H1 (cell line): ENCODE data around the gene RIF1. TPM values are rescaled to one million over a fixed set of nuclear protein-coding genes. Genes with fewer than 3 reads are reported as not detected.

ENCODE experiments used
- CTCF ChIA-PET: fragments of 300-600 bp; sonication (Branson Sonifier 250); formaldehyde crosslinking; loops from one replicate; lab custom pipeline; 2021; ENCODE audit not compliant: partially characterized antibody; lab: Charles Lee
- POLR2A ChIA-PET: fragments of 300-600 bp; sonication (Branson Sonifier 250); formaldehyde crosslinking; loops from one replicate; lab custom pipeline; 2021; ENCODE audit warnings: inconsistent platforms; ENCODE audit not compliant: partially characterized antibody; lab: Charles Lee
- DNase-seq, 2 experiments: peaks; one replicate each; pipeline versions ENCODE4 v3.0.0 to v3.0.0-alpha.2; 2010 to 2022; ENCODE audit warnings: low spot score in 2 of 2, low read depth in 1 of 2, mixed read lengths in 1 of 2
- FAIRE-seq: peaks from 2 replicates; lab custom pipeline; 2011; peaks lifted over from hg19 to GRCh38; lab: Jason Lieb, UNC
- H2AFZ ChIP-seq: 2 replicates; pipeline ENCODE4 v1.8.1; 2012; ENCODE audit warnings: low read length, inconsistent platforms
- H2AK5ac ChIP-seq: 2 replicates; pipeline ENCODE4 v1.6.1; 2013; ENCODE audit warnings: low read depth, low read length
- H2BK120ac ChIP-seq: replicated peaks from 2 replicates; pipeline ENCODE3; 2013; ENCODE audit warnings: low read depth, low read length, inconsistent platforms
- H2BK12ac ChIP-seq: 2 replicates; pipeline ENCODE4 v1.6.1; 2013; ENCODE audit warnings: low read depth, low read length
- H2BK15ac ChIP-seq: 2 replicates; pipeline ENCODE4 v1.6.1; 2013; ENCODE audit warnings: low read length
- H2BK20ac ChIP-seq: 2 replicates; pipeline ENCODE4 v1.6.1; 2013; ENCODE audit warnings: low read length
- H2BK5ac ChIP-seq: 2 replicates; pipeline ENCODE4 v1.6.1; 2013; ENCODE audit warnings: low read depth, low read length
- H3K14ac ChIP-seq: 2 replicates; pipeline ENCODE4 v1.6.1; 2013; ENCODE audit warnings: inconsistent platforms; ENCODE audit not compliant: insufficient read length
- H3K18ac ChIP-seq: 2 replicates; pipeline ENCODE4 v1.6.1; 2013; ENCODE audit warnings: low read length; ENCODE audit errors: extremely low read depth
- H3K23ac ChIP-seq: 2 replicates; pipeline ENCODE4 v1.6.1; 2013; ENCODE audit warnings: inconsistent platforms; ENCODE audit not compliant: insufficient read length
- H3K23me2 ChIP-seq: 2 replicates; pipeline ENCODE4 v1.6.1; 2013; ENCODE audit warnings: low read depth, low read length
- H3K27ac ChIP-seq: 2 replicates; pipeline ENCODE4 v1.6.1; 2011; ENCODE audit warnings: low read depth, low read length, inconsistent platforms
- H3K27me3 ChIP-seq, 4 experiments: replicated peaks in 1 of 4; 1 replicate in 1 of 4; 2 replicates in 3 of 4; pipeline versions ENCODE4 v1.6.1 to v1.8.1; 2011 to 2013; ENCODE audit warnings: low read length in 3 of 4, mild to moderate bottlenecking in 3 of 4, inconsistent platforms in 2 of 4, mixed read lengths in 2 of 4, moderate library complexity in 1 of 4; ENCODE audit not compliant: control insufficient read depth in 3 of 4, insufficient read depth in 3 of 4; ENCODE audit errors: extremely low read depth in 1 of 4
- H3K36me3 ChIP-seq, 4 experiments: 2 replicates each; pipeline versions ENCODE4 v1.6.1 to v1.8.1; 2011 to 2013; ENCODE audit warnings: mild to moderate bottlenecking in 4 of 4, low read length in 3 of 4, moderate library complexity in 2 of 4, control low read depth in 1 of 4, inconsistent platforms in 1 of 4; ENCODE audit not compliant: insufficient read depth in 4 of 4, control insufficient read depth in 2 of 4
- H3K4ac ChIP-seq: replicated peaks from 2 replicates; pipeline ENCODE3; 2013; ENCODE audit warnings: low read length, low read depth, mixed read lengths, inconsistent platforms; ENCODE audit not compliant: insufficient read length
- H3K4me1 ChIP-seq, 4 experiments: replicated peaks in 1 of 4; 1 replicate in 1 of 4; 2 replicates in 3 of 4; pipeline versions ENCODE4 v1.6.1 to v1.8.1; 2011 to 2013; ENCODE audit warnings: low read length in 3 of 4, inconsistent platforms in 2 of 4, mixed read lengths in 1 of 4; ENCODE audit not compliant: insufficient read depth in 4 of 4, control insufficient read depth in 3 of 4
- H3K4me2 ChIP-seq, 2 experiments: 2 replicates each; pipeline versions ENCODE4 v1.6.1 to v1.8.1; 2011 to 2013; ENCODE audit warnings: low read depth in 2 of 2, low read length in 2 of 2, control low read depth in 1 of 2, inconsistent platforms in 1 of 2, mild to moderate bottlenecking in 1 of 2; ENCODE audit not compliant: insufficient read depth in 1 of 2
- H3K4me3 ChIP-seq, 4 experiments: fragments of 200-600, 300-600 bp in 1 of 4; sonication (generic), shearing (Covaris generic), sonication (Bioruptor Twin) in 1 of 4; 2 replicates each; pipeline versions ENCODE4 v1.5.1 to v1.8.1; 2011 to 2016; ENCODE audit warnings: low read length in 4 of 4, low read depth in 3 of 4, control low read depth in 2 of 4, inconsistent platforms in 2 of 4, mild to moderate bottlenecking in 2 of 4, mixed read lengths in 1 of 4, moderate library complexity in 1 of 4; ENCODE audit not compliant: insufficient read depth in 2 of 4; ENCODE audit errors: extremely low read depth in 1 of 4
- H3K56ac ChIP-seq: replicated peaks from 2 replicates; pipeline ENCODE3; 2013; ENCODE audit warnings: low read depth, mild to moderate bottlenecking, mixed read lengths, low read length, inconsistent platforms; ENCODE audit not compliant: insufficient read length
- H3K79me1 ChIP-seq: 2 replicates; pipeline ENCODE4 v1.6.1; 2013; ENCODE audit warnings: low read depth, low read length, control low read depth
- H3K79me2 ChIP-seq, 2 experiments: 2 replicates each; pipeline versions ENCODE4 v1.6.1 to v1.8.1; 2012 to 2013; ENCODE audit warnings: low read length in 2 of 2, mild to moderate bottlenecking in 2 of 2, inconsistent platforms in 1 of 2; ENCODE audit not compliant: insufficient read depth in 2 of 2, control insufficient read depth in 1 of 2
- H3K9ac ChIP-seq, 4 experiments: replicated peaks in 1 of 4; 1 replicate in 1 of 4; 2 replicates in 3 of 4; pipeline versions ENCODE4 v1.6.1 to v1.8.1; 2011 to 2013; ENCODE audit warnings: low read depth in 3 of 4, low read length in 3 of 4, control low read depth in 2 of 4, mild to moderate bottlenecking in 2 of 4, moderate library complexity in 2 of 4, inconsistent platforms in 1 of 4; ENCODE audit errors: extremely low read depth in 1 of 4
- H3K9me3 ChIP-seq, 2 experiments: 2 replicates each; pipeline versions ENCODE4 v1.6.1 to v1.8.1; 2012 to 2013; ENCODE audit warnings: mild to moderate bottlenecking in 2 of 2, moderate library complexity in 2 of 2, control low read depth in 1 of 2, inconsistent platforms in 1 of 2, low read depth in 1 of 2, low read length in 1 of 2, mixed read lengths in 1 of 2; ENCODE audit not compliant: insufficient read depth in 2 of 2
- H4K20me1 ChIP-seq, 2 experiments: replicated peaks in 1 of 2; 2 replicates each; pipeline versions ENCODE3 to v1.8.1; 2011 to 2013; ENCODE audit warnings: inconsistent platforms in 2 of 2, low read length in 2 of 2, mild to moderate bottlenecking in 1 of 2; ENCODE audit not compliant: insufficient read depth in 2 of 2, control insufficient read depth in 1 of 2
- H4K5ac ChIP-seq: 2 replicates; pipeline ENCODE4 v1.6.1; 2013; ENCODE audit warnings: low read length, low read depth, mixed read lengths, inconsistent platforms; ENCODE audit not compliant: insufficient read length
- H4K8ac ChIP-seq: 2 replicates; pipeline ENCODE4 v1.8.0; 2013; ENCODE audit warnings: mild to moderate bottlenecking, moderate library complexity, low read length, inconsistent platforms; ENCODE audit not compliant: insufficient read depth; ENCODE audit errors: extremely low read depth
- H4K91ac ChIP-seq: replicated peaks from 2 replicates; pipeline ENCODE3; 2013; ENCODE audit warnings: low read length, mixed read lengths, inconsistent platforms; ENCODE audit not compliant: insufficient read length
- ATF3 ChIP-seq: IDR thresholded peaks from 2 replicates; pipeline ENCODE4 v1.6.1; 2011; ENCODE audit warnings: low read depth, mild to moderate bottlenecking, low read length; ENCODE audit not compliant: insufficient read depth
- FOSL1 ChIP-seq: IDR thresholded peaks from 2 replicates; pipeline ENCODE4 v1.6.1; 2011; ENCODE audit warnings: mild to moderate bottlenecking, low read depth, low read length, moderate library complexity; ENCODE audit not compliant: insufficient read depth
- GTF2F1 ChIP-seq: IDR thresholded peaks from 2 replicates; pipeline ENCODE4 v1.6.1; 2012; ENCODE audit warnings: low read depth, low read length, improper control_type of control experiment, borderline replicate concordance
- JUND ChIP-seq: IDR thresholded peaks from 2 replicates; pipeline ENCODE4 v1.6.1; 2011; ENCODE audit warnings: mild to moderate bottlenecking, improper control_type of control experiment, low read length
- NRF1 ChIP-seq: IDR thresholded peaks from 2 replicates; pipeline ENCODE4 v1.6.1; 2011; ENCODE audit warnings: mild to moderate bottlenecking, low read depth, low read length, improper control_type of control experiment
- SAP30 ChIP-seq: fragments of 300-600 bp; sonication (generic); IDR thresholded peaks from 2 replicates; pipeline ENCODE4 v1.7.1; 2012; ENCODE audit warnings: low read length, moderate library complexity, mild to moderate bottlenecking, inconsistent platforms; ENCODE audit not compliant: insufficient read depth, insufficient replicate concordance
- SIRT6 ChIP-seq: IDR thresholded peaks from one replicate; pipeline ENCODE4 v1.7.1; 2012; ENCODE audit warnings: low read length, inconsistent platforms
- SUZ12 ChIP-seq: fragments of 200-600 bp; sonication (generic); IDR thresholded peaks from 2 replicates; pipeline ENCODE4 v1.6.1; 2012; ENCODE audit warnings: mild to moderate bottlenecking, inconsistent platforms, low read length, moderate library complexity, mixed read lengths
- TBP ChIP-seq: IDR thresholded peaks from 2 replicates; pipeline ENCODE4 v1.6.1; 2011; ENCODE audit warnings: low read depth, low read length, improper control_type of control experiment
- YY1 ChIP-seq: IDR thresholded peaks from 2 replicates; pipeline ENCODE4 v1.6.1; 2011; ENCODE audit warnings: low read depth, mild to moderate bottlenecking, low read length
- ZNF274 ChIP-seq: IDR thresholded peaks from 2 replicates; pipeline ENCODE4 v1.7.0; 2012; ENCODE audit warnings: low read length, borderline replicate concordance; ENCODE audit errors: extremely low read depth
- whole genome bisulfite sequencing, 2 experiments: shearing (Covaris generic) in 1 of 2; methylation state at CpG; one replicate each; pipeline versions ENCODE4 v1.1.6 to v1.1.7; 2013 to 2015; ENCODE audit warnings: low lambda C conversion rate in 2 of 2, mixed read lengths in 2 of 2, inconsistent platforms in 1 of 2, low coverage in 1 of 2, missing lambda C conversion rate in 1 of 2; ENCODE audit not compliant: insufficient replicate concordance in 2 of 2, insufficient coverage in 1 of 2, insufficient read length in 1 of 2; ENCODE audit errors: extremely low coverage in 1 of 2, missing lambda C conversion rate in 1 of 2; 5-methylcytosine and 5-hydroxymethylcytosine counted together
- polyA plus RNA-seq, 7 experiments: library from polyadenylated mRNA; depleted of rRNA in 3 of 7; stranded (reverse) in 5 of 7; unstranded in 2 of 7; fragments of >200 nt in 5 of 7; fragments of 200-250 nt in 2 of 7; gene quantifications; 1 replicate in 5 of 7; 2 replicates in 1 of 7; 4 replicates in 1 of 7; pipeline versions ENCODE4 v1.2.1 to v1.2.3, GENCODE V29; 2011 to 2013; ENCODE audit warnings: missing spikeins in 2 of 7, mixed read lengths in 2 of 7
- total RNA-seq: library from RNA; stranded (reverse); fragmentation: NEBNext Ultra II Directional; extraction: Animal tissue kit (Norgen Biotek cat#: 25700); gene quantifications from 2 replicates; pipeline ENCODE4 v1.2.1, GENCODE V29; 2021

RIF1 gene
- total and polyA plus RNA-seq, 2 of the 8 experiments (the other 6 are each of a cell fraction or from before 2014, with no cell fraction given), result 9.5 to 104 TPM

- no peak overlapping the region for H2BK5ac ChIP-seq
- no peak overlapping the region for H2BK20ac ChIP-seq
- H3K18ac ChIP-seq, result no peak overlapping the region
- no peak overlapping the region for H2BK12ac ChIP-seq
- H3K23ac ChIP-seq, result no peak overlapping the region
- no peak overlapping the region for H2AK5ac ChIP-seq
- H4K20me1 ChIP-seq, result peaks cover 8 to 13% of the 10 kb centered on the region in 2 experiments
- FAIRE-seq, result no peak
- H3K4ac ChIP-seq, result no peak overlapping the region
- H3K27me3 ChIP-seq, result no peaks in the 10 kb centered on the region
- ChIA-PET POLR2A (interaction anchor here (1.6 to 4.3 kb wide), 2 partner anchors 10 to 14 kb away, joined by 6 to 39 read pairs; partner anchors contain the start of gene RIF1), CTCF (interaction anchor here (0.8 to 6.0 kb wide), 2 partner anchors 10 to 13 kb away, joined by 3 to 40 read pairs; no protein-coding TSS in a partner anchor)
- H3K4me2 ChIP-seq, result no peak overlapping the region
- no peak overlapping the region for H3K4me3 ChIP-seq
- H3K4me1 ChIP-seq, result no peaks in the 10 kb centered on the region
- no peak overlapping the region for H2AFZ ChIP-seq
- H4K8ac ChIP-seq, result no peak overlapping the region
- no peak overlapping the region for H2BK15ac ChIP-seq
- DNase-seq, result no peak
- H3K9ac ChIP-seq, result no peak overlapping the region
- H3K27ac ChIP-seq, result no peak overlapping the region
- H2BK120ac ChIP-seq, result no peak overlapping the region
- 94% methylated on average over 3 of the region's 3 CpGs; no CpG with 5 or more reads in 1 of the 2 experiments for WGBS, 2 experiments
- H3K79me2 ChIP-seq, result peaks cover 0 to 85% of the 10 kb centered on the region in 2 experiments; a peak in 3 of 4 replicates
- H3K23me2 ChIP-seq, result no peaks in the 10 kb centered on the region
- no peak overlapping the region for H3K56ac ChIP-seq
- H3K9me3 ChIP-seq, result no peaks in the 10 kb centered on the region
- H3K14ac ChIP-seq, result no peak overlapping the region
- H3K36me3 ChIP-seq, result peaks cover 25 to 88% (median 51%) of the 10 kb centered on the region in 4 experiments
- H4K91ac ChIP-seq, result no peak overlapping the region
- H4K5ac ChIP-seq, result no peak overlapping the region
- H3K79me1 ChIP-seq, result peaks cover 2% of the 10 kb centered on the region; the same call in 1 of the 2 replicates
- TF ChIP-seq TBP (no peak), NRF1 (no peak), SUZ12 (no peak), ZNF274 (no peak), ATF3 (no peak), JUND (no peak), SIRT6 (no peak), YY1 (no peak), GTF2F1 (no peak), FOSL1 (no peak), SAP30 (no peak)
Measured at GRCh38 chr2:151423760-151424159, 14.1 kb downstream of the RIF1 start.
